HFFc6 (cell line): ENCODE measurements around the gene LUZP2. TPM values are rescaled to one million over a fixed set of nuclear protein-coding genes. Genes with fewer than 3 reads are reported as not detected.

Source experiments
- DNase-seq: peaks from one replicate; pipeline ENCODE4 v3.0.0-alpha.2; 2018
- H3K27ac Mint-ChIP-seq: 2 replicates; pipeline ENCODE4 v1.8.0; 2020; ENCODE audit warnings: mild to moderate bottlenecking, mixed read lengths
- H3K27me3 Mint-ChIP-seq: 2 replicates; pipeline ENCODE4 v1.8.0; 2021; ENCODE audit warnings: mild to moderate bottlenecking, moderate library complexity, mixed read lengths; ENCODE audit not compliant: insufficient read depth
- H3K36me3 Mint-ChIP-seq: 2 replicates; pipeline ENCODE4 v1.8.0; 2021; ENCODE audit warnings: low read depth, mixed read lengths
- H3K4me1 Mint-ChIP-seq: 2 replicates; pipeline ENCODE4 v1.8.0; 2020; ENCODE audit warnings: low read depth, mixed read lengths
- H3K4me3 Mint-ChIP-seq: 2 replicates; pipeline ENCODE4 v1.8.0; 2020; ENCODE audit warnings: mild to moderate bottlenecking, moderate library complexity, mixed read lengths
- H3K9me3 Mint-ChIP-seq: 2 replicates; pipeline ENCODE4 v1.8.0; 2020; ENCODE audit warnings: mild to moderate bottlenecking, mixed read lengths
- total RNA-seq, 6 experiments: library from RNA; stranded (reverse); fragmentation: NEBNext Ultra II Directional; extraction: Animal tissue kit (Norgen Biotek cat#: 25700); gene quantifications; 2 replicates in 1 of 6; 3 replicates in 5 of 6; pipeline ENCODE4 v1.2.3, GENCODE V29; 2021
- TF ChIP-seq, protein P1 (sequence below): fragments of 200-600 bp; sonication (generic); IDR thresholded peaks from 2 replicates; pipeline ENCODE4 v1.5.0; 2021; ENCODE audit warnings: antibody characterized with exemption, mild to moderate bottlenecking

LUZP2 gene
- total RNA-seq, 6 experiments from 2014 or later: not detected

DNA sequence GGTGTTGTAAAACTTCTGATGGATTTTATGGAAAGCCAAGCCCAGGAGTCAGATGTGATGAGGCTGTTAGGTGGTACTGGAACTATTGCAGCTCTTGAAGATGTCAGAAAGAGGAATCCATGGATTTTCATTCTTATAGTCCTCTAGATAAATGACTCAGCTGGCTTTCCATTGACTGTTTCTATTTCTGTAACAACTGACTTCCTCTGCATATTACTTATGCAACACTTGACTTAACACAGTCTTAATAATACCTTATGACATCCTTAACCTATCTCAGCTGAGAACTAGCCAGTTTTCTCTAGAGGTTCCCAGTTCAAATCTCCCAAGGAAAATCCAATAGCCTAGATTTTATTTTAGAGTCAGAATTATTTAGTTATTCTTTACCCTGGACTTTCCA lies 263.8 kb downstream of the LUZP2 start:
- no peak for DNase-seq
- Mint-ChIP-seq H3K9me3 (peaks cover 25% of the 10 kb centered on the region), H3K27me3 (no peaks in the 10 kb centered on the region), H3K27ac (no peak overlapping the region), H3K36me3 (no peaks in the 10 kb centered on the region), H3K4me1 (no peaks in the 10 kb centered on the region), H3K4me3 (no peak overlapping the region)
- TF ChIP-seq, protein P1, sequence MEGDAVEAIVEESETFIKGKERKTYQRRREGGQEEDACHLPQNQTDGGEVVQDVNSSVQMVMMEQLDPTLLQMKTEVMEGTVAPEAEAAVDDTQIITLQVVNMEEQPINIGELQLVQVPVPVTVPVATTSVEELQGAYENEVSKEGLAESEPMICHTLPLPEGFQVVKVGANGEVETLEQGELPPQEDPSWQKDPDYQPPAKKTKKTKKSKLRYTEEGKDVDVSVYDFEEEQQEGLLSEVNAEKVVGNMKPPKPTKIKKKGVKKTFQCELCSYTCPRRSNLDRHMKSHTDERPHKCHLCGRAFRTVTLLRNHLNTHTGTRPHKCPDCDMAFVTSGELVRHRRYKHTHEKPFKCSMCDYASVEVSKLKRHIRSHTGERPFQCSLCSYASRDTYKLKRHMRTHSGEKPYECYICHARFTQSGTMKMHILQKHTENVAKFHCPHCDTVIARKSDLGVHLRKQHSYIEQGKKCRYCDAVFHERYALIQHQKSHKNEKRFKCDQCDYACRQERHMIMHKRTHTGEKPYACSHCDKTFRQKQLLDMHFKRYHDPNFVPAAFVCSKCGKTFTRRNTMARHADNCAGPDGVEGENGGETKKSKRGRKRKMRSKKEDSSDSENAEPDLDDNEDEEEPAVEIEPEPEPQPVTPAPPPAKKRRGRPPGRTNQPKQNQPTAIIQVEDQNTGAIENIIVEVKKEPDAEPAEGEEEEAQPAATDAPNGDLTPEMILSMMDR: no peak

DNA sequence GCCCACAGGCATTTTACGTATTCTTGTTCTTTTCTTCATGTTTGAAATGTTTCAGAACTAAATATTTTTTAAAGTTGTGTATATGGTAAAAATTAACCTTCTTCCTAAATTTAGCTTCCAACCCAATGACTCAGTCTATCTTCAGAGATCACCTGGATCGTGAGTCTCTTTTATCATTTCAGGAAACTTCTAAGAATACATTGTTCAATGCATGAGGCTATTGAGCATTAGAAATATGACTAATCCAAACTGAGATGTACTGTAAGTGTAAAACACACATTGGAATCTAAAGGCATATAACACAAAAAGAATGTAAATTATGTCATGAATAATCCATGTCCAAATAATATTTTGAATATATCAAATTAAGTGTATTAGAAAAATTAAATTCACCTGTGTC lies 265.2 kb downstream of the LUZP2 start:
- Mint-ChIP-seq H3K27me3 (no peaks in the 10 kb centered on the region), H3K27ac (no peak overlapping the region), H3K4me1 (no peaks in the 10 kb centered on the region), H3K9me3 (peaks cover 17% of the 10 kb centered on the region), H3K4me3 (no peak overlapping the region), H3K36me3 (no peaks in the 10 kb centered on the region)
- TF ChIP-seq, protein P1: no peak
- DNase-seq: no peak

DNA sequence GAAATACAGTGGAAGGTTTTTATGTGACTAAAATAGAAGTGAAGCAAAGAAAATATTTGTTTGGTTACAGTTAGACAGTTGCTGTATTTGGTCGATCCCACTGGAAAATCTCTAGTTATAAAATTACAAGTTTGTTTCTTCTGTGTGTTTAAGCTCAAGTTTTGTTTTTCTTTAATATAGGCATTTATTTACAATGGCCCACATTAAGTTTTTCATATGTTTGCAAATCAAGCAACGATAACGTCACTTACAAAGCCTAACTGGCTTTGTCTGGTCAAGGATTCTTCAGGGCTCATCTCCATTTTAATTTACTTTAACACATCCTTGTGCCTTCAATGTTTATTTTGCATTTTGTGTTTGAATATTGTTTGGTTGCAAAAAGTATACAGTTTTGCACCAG lies 270.6 kb downstream of the LUZP2 start:
- Mint-ChIP-seq H3K27me3 (no peaks in the 10 kb centered on the region; the same call in 1 of the 2 replicates), H3K4me3 (no peak overlapping the region), H3K4me1 (no peaks in the 10 kb centered on the region), H3K27ac (no peak overlapping the region), H3K9me3 (peaks cover 27% of the 10 kb centered on the region), H3K36me3 (no peaks in the 10 kb centered on the region; the same call in 1 of the 2 replicates)
- TF ChIP-seq, protein P1: no peak
- no peak for DNase-seq

DNA sequence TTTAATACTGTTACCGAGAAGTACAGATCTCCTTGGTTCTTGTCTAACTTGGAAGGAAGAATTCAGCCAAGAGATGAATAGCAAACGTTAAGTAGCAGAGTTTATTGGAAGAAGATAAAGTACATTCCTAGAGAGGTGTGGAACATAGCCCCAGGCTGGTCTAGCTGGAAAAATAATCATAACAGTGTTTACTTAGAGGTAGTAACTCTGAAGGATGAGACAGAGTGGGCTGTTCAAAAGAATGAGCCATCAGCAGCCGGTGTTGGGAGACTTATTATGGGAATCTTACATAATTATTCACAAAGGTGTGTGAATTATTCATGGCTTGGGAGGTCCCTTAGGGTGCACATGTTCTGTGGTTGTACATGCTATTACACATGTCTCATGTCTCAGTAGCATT lies 276.5 kb downstream of the LUZP2 start:
- DNase-seq: no peak
- H3K27ac Mint-ChIP-seq: no peak overlapping the region
- no peaks in the 10 kb centered on the region; the same call in 1 of the 2 replicates for H3K36me3 Mint-ChIP-seq
- no peak overlapping the region for H3K4me3 Mint-ChIP-seq
- H3K9me3 Mint-ChIP-seq: peaks cover 25% of the 10 kb centered on the region
- TF ChIP-seq, protein P1: no peak
- no peaks in the 10 kb centered on the region for H3K4me1 Mint-ChIP-seq
- no peaks in the 10 kb centered on the region; the same call in 1 of the 2 replicates for H3K27me3 Mint-ChIP-seq

DNA sequence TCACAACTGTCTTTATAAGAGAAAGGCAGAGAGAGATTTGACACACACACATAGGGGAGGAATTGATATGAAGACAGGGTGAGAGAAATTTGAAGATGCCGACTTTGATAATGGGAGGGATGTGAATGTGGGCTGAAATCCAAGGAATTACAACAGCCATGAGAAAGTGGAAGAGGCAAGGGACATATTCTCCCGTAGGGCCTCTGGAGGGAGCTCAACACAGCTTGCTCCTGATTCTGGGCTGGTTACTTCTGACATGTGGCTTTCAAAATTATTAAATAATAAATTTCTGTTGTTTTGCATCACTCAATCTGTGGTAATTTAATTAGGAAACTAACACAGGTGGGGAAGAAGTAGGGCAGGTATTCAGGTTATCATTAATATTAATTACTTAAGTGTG lies 282.9 kb downstream of the LUZP2 start:
- Mint-ChIP-seq H3K27ac (no peak overlapping the region), H3K4me3 (no peak overlapping the region), H3K4me1 (no peaks in the 10 kb centered on the region), H3K36me3 (no peaks in the 10 kb centered on the region), H3K27me3 (no peaks in the 10 kb centered on the region), H3K9me3 (peaks cover 11% of the 10 kb centered on the region)
- TF ChIP-seq, protein P1: no peak
- DNase-seq: no peak

DNA sequence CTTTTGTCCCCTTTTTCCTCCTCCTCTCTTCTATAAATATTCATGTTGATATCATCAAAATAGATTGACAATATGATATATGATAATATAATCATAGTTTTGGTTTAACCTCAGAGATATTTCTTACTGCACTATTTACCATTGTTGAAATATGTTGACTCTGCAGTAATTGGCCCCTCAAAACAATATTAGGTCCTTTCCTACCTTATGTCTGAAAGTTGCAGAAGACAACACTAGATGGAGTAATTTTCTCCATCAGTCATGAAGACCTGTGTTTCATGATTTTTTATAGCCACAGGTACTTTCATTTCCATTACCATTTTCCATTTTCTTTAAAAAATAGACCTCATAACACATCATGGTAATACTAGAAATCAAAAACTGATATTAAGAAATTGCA lies 284.4 kb downstream of the LUZP2 start:
- Mint-ChIP-seq H3K4me3 (no peak overlapping the region), H3K4me1 (no peaks in the 10 kb centered on the region), H3K9me3 (peaks cover 15% of the 10 kb centered on the region), H3K27ac (no peak overlapping the region), H3K27me3 (no peaks in the 10 kb centered on the region), H3K36me3 (no peaks in the 10 kb centered on the region)
- DNase-seq: no peak
- TF ChIP-seq, protein P1: no peak
